Epithelial cell of proximal tubule (primary cell): ENCODE data around the gene WDR37. TPM values are rescaled to one million over a fixed set of nuclear protein-coding genes. Genes with fewer than 3 reads are reported as not detected.

Experiments used
- DNase-seq: peaks from one replicate; pipeline ENCODE4 v3.0.0-alpha.2; 2011; ENCODE audit warnings: low read depth
- H3K4me3 ChIP-seq: 2 replicates; pipeline ENCODE4 v1.5.1; 2011; ENCODE audit warnings: low read depth, mild to moderate bottlenecking, low read length
- CTCF ChIP-seq: conservative IDR thresholded peaks from 2 replicates; pipeline ENCODE4 v1.5.1; 2012; ENCODE audit warnings: low read depth, mild to moderate bottlenecking, low read length
- total RNA-seq: library from RNA; depleted of rRNA; stranded (reverse); fragments of >200 nt; gene quantifications from 2 replicates; pipeline ENCODE4 v1.2.3, GENCODE V29; 2015

Gene WDR37
- total RNA-seq, 1 donor from 2014 or later = 10.6 TPM

GRCh38 chr10:1178506-1178905 lies 122.3 kb downstream of the WDR37 start:
- DNase-seq = no peak
- H3K4me3 ChIP-seq = no peak overlapping the region
- TF ChIP-seq CTCF = no peak

GRCh38 chr10:1179346-1180070 lies 123.3 kb downstream of the WDR37 start:
- DNase-seq = no peak
- no peak for TF ChIP-seq CTCF
- H3K4me3 ChIP-seq = no peak overlapping the region

GRCh38 chr10:1180071-1180730 lies 124.0 kb downstream of the WDR37 start:
- H3K4me3 ChIP-seq = no peak overlapping the region
- no peak for DNase-seq
- no peak for TF ChIP-seq CTCF

GRCh38 chr10:1180836-1181235 lies 124.7 kb downstream of the WDR37 start:
- H3K4me3 ChIP-seq = no peak overlapping the region
- DNase-seq = no peak
- no peak for TF ChIP-seq CTCF

Other genes starting within 250 kb of the WDR37 start
- gene LARP4B, start 124.7 kb upstream of the WDR37 start, total RNA-seq = 50.6 and 58.4 TPM in 2 replicates
- 57.9 and 66.5 TPM in 2 replicates for gene GTPBP4, start 68.0 kb upstream of the WDR37 start, total RNA-seq
- not detected in 2 replicates for gene IDI2, start 30.5 kb upstream of the WDR37 start, total RNA-seq
- gene IDI1, start 7.3 kb upstream of the WDR37 start, total RNA-seq = 40.7 and 118 TPM in 2 replicates